ENCODE results near the gene SLC1A3. TPM values are rescaled to one million over a fixed set of nuclear protein-coding genes. Genes with fewer than 3 reads are reported as not detected.
"Not testable (repeated sequence)": the region's sequence is repeated elsewhere in the genome, so short reads cannot be mapped to it uniquely, and the experiment has no call there.

Gene SLC1A3
- total and polyA plus RNA-seq, 12 donors: 10.0 to 94.1 (median 43.2) TPM

DNA sequence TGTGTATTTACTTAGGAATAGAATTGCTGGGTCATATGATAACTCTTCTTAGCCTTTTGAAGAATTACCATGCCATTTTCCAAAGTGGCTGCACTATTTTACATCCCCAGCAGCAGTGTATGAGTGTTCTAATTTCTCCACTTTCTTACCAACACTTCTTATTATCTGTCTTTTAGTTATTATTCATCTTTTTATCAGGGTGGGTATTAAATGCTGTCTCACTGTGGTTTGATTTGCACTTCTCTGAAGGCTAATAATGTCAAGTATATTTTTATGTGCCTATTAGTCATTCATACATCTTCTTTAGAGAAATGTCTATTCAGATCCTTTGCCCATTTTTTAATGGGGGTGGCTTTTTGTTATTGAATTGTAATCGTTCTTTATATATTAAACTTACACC is 36.8 kb downstream of the SLC1A3 start:
- H3K9me3 ChIP-seq (replicated peaks in 1 of 3): no peaks in the 10 kb centered on the region
- TF ChIP-seq POLR2A (IDR thresholded peaks at IDR 0.05): no peak
- TF ChIP-seq, protein P1, sequence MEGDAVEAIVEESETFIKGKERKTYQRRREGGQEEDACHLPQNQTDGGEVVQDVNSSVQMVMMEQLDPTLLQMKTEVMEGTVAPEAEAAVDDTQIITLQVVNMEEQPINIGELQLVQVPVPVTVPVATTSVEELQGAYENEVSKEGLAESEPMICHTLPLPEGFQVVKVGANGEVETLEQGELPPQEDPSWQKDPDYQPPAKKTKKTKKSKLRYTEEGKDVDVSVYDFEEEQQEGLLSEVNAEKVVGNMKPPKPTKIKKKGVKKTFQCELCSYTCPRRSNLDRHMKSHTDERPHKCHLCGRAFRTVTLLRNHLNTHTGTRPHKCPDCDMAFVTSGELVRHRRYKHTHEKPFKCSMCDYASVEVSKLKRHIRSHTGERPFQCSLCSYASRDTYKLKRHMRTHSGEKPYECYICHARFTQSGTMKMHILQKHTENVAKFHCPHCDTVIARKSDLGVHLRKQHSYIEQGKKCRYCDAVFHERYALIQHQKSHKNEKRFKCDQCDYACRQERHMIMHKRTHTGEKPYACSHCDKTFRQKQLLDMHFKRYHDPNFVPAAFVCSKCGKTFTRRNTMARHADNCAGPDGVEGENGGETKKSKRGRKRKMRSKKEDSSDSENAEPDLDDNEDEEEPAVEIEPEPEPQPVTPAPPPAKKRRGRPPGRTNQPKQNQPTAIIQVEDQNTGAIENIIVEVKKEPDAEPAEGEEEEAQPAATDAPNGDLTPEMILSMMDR (IDR thresholded peaks at IDR 0.05): no peak
- no peaks in the 10 kb centered on the region for H3K36me3 ChIP-seq (replicated peaks in 1 of 2)
- intact Hi-C loops (cut with DNase I): no loop called here
- 62 to 86% (median 71%) methylated on average over 1 of the region's 1 CpG for whole genome bisulfite sequencing, 4 donors
- H3K4me3 ChIP-seq: no peak overlapping the region
- H3K4me1 ChIP-seq (replicated peaks in 1 of 2): no peaks in the 10 kb centered on the region
- no peak for DNase-seq
- H3K27me3 ChIP-seq: no peaks in the 10 kb centered on the region
- H3K27ac ChIP-seq: no peak overlapping the region

DNA sequence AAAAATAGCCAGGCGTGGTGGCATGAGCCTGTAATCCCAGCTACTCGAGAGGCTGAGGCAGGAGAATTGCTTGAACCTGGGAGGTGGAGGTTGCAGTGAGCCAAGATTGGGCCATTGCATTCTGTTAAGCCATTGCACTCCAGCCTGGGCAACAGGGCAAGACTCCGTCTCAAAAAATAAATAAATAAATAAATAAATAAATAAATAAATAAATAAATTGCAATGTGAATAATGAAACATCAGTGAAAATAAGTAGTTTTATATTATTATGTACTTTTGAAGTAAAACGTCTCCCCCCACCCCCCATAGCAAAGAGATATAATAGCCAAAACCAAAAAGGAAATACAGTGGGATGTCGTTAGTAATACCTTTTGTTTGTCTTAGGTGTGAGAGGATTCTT is 37.4 kb downstream of the SLC1A3 start:
- 74 to 81% (median 76%) methylated on average over 5 of the region's 5 CpGs for WGBS, 4 donors

DNA sequence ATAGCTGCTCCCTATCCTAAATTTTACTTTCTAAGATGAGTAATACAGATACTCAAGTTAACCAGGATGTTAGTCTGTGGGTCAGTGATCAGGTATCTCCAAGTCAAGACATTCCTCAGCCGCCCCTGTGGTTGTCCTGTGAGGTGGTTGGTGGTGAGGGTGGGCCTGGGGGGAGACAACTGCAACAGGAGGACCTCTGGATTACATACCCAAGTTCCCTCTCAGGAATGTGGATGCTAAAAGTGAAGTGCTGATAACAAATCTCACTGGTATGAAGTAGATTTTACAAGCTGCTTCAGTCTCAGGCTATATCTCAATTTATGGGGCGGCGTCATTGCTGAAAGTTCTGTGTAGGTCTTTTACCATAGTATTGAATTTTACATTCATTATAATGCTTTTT is 38.3 kb downstream of the SLC1A3 start:
- Histone ChIP-seq H3K27me3 (no peaks in the 10 kb centered on the region), H3K27ac (no peak overlapping the region), H3K4me1 (replicated peaks in 1 of 2) (no peaks in the 10 kb centered on the region), H3K4me3 (no peak overlapping the region), H3K36me3 (replicated peaks in 1 of 2) (no peaks in the 10 kb centered on the region), H3K9me3 (replicated peaks in 1 of 3) (no peaks in the 10 kb centered on the region)
- TF ChIP-seq, protein P1 (IDR thresholded peaks at IDR 0.05): no peak
- TF ChIP-seq POLR2A (IDR thresholded peaks at IDR 0.05): no peak
- WGBS, 4 donors: 95 to 96% (median 95%) methylated on average over 3 of the region's 3 CpGs
- no peak for DNase-seq
- intact Hi-C loops (cut with DNase I): no loop called here

More for the DNA sequence above, 37.4 kb downstream of the SLC1A3 start:
- H3K9me3 ChIP-seq (replicated peaks in 1 of 3); H3K4me1 ChIP-seq (replicated peaks in 1 of 2); intact Hi-C loops (cut with DNase I); H3K27me3 ChIP-seq; H3K27ac ChIP-seq; DNase-seq; H3K36me3 ChIP-seq (replicated peaks in 1 of 2); H3K4me3 ChIP-seq: not testable (repeated sequence)

DNA sequence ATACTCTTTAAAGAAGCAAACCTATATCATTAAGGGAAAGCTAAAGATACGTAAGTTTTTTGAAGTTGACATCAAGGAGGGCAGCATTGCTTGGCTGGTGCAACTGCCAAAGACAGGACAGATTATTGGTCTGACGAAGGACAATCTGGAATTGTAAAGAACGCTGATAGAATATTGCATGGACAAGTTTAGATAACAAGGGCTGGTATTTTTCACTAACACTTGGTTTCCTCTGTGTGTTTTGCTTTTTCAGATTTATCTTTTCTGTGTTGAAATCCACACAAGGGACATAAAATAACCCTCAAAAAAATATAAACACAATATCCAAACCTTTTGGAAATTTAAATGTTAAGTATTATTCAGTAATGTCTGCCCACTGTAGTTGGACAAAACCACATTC is 39.7 kb downstream of the SLC1A3 start:
- intact Hi-C loops (cut with DNase I): no loop called here
- H3K27ac ChIP-seq: no peak overlapping the region
- WGBS, 4 donors: 79 to 92% (median 85%) methylated on average over 3 of the region's 3 CpGs
- H3K9me3 ChIP-seq (replicated peaks in 1 of 3): no peaks in the 10 kb centered on the region
- no peaks in the 10 kb centered on the region for H3K36me3 ChIP-seq (replicated peaks in 1 of 2)
- no peak for TF ChIP-seq POLR2A (IDR thresholded peaks at IDR 0.05)
- TF ChIP-seq, protein P1 (IDR thresholded peaks at IDR 0.05): no peak
- H3K4me3 ChIP-seq: no peak overlapping the region
- no peaks in the 10 kb centered on the region for H3K4me1 ChIP-seq (replicated peaks in 1 of 2)
- no peak for DNase-seq
- H3K27me3 ChIP-seq: no peaks in the 10 kb centered on the region

DNA sequence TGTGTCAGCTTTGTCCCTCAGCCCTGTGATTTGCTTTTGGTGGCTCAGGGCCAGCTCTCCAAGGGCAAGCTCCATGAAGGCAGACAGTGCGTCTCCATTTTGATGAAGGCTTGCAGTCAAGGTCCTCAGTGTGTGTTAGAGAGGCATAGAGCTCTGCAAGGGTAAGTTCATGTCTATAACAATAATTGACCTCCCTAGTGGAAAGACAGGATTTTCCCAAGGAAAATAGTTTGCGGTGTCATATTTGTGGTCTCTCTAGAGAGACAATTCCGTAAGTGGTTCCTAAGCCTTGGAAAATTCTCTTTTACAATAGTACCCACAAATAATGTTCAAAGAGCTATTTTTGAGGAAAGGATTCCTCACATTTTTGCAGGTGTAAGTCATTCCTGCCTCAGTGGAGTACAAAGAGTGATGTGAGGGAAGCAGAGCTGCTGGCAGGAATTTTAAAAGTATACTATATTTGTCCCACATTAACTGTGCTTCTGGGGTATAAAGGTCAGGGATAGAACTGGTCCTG is 40.2 kb downstream of the SLC1A3 start:
- WGBS, 4 donors: 70 to 81% (median 77%) methylated on average over 3 of the region's 3 CpGs
- no peak for DNase-seq
- intact Hi-C loops (cut with DNase I): no loop called here
- Histone ChIP-seq H3K4me3 (no peak overlapping the region), H3K9me3 (replicated peaks in 1 of 3) (no peaks in the 10 kb centered on the region), H3K27me3 (no peaks in the 10 kb centered on the region), H3K27ac (no peak overlapping the region), H3K4me1 (replicated peaks in 1 of 2) (no peaks in the 10 kb centered on the region), H3K36me3 (replicated peaks in 1 of 2) (no peaks in the 10 kb centered on the region)
- TF ChIP-seq, protein P1 (IDR thresholded peaks at IDR 0.05): no peak
- TF ChIP-seq POLR2A (IDR thresholded peaks at IDR 0.05): no peak
